ENCODE measurements around the gene TMEM184A.
A peak's percentile ranks its signal among the peaks of the same experiment; 100 is the strongest.

TMEM184A gene

GRCh38 chr7:1542841-1543747, 12.9 kb downstream of the TMEM184A start:
- no peak for DNase-seq (ENCODE audit: low spot score)
- no peaks in the 10 kb centered on the region for H3K9me3 ChIP-seq (replicated peaks in 1 of 2; ENCODE audit: control insufficient read depth in 2 of 2, insufficient read depth in 1 of 2, low read depth in 1 of 2, low read length in 2 of 2)
- H4K8ac ChIP-seq (ENCODE audit: low read depth, low read length) = no peak overlapping the region
- peaks cover 5 to 15% of the 10 kb centered on the region in 2 donors for H3K4me1 ChIP-seq (ENCODE audit: control insufficient read depth in 2 of 2, insufficient read depth in 1 of 2, low read depth in 1 of 2, low read length in 2 of 2)
- H2BK120ac ChIP-seq (ENCODE audit: low read depth, low read length) = no peak overlapping the region
- H3K27ac ChIP-seq (replicated peaks; ENCODE audit: low read length) = no peak overlapping the region
- no CpG with 5 or more reads among the region's 38 CpGs for WGBS, 2 donors (ENCODE audit: extremely low coverage in 2 of 2, insufficient read length in 2 of 2, insufficient replicate concordance in 1 of 2)
- no peak overlapping the region for H3K4ac ChIP-seq (ENCODE audit: low read length)
- no peak overlapping the region for H2BK12ac ChIP-seq (ENCODE audit: low read length)
- no peak overlapping the region for H2BK15ac ChIP-seq (ENCODE audit: low read length)
- no peak overlapping the region for H3K9ac ChIP-seq (ENCODE audit: low read depth, low read length, poor library complexity)
- H3K27me3 ChIP-seq (ENCODE audit: control insufficient read depth in 3 of 3, insufficient read depth in 3 of 3, low read depth in 1 of 3, low read length in 3 of 3) = peaks cover 0 to under 1% (median 0%) of the 10 kb centered on the region in 3 experiments
- H2AK5ac ChIP-seq (ENCODE audit: low read depth, low read length) = peak overlapping the region; percentile 56
- H3K23ac ChIP-seq (ENCODE audit: low read depth, low read length, poor library complexity) = no peak overlapping the region
- H3K18ac ChIP-seq (ENCODE audit: low read length) = peak overlapping the region; percentile 38
- no peak overlapping the region for H3K4me3 ChIP-seq (ENCODE audit: low read length in 2 of 2)
- H3K79me1 ChIP-seq (ENCODE audit: low read depth, low read length) = peaks cover 10% of the 10 kb centered on the region
- no peak overlapping the region for H4K91ac ChIP-seq (ENCODE audit: low read depth, low read length, poor library complexity)
- no peak overlapping the region for H3K14ac ChIP-seq (ENCODE audit: low read length)
- no peak overlapping the region for H2AFZ ChIP-seq (ENCODE audit: low read length)
- H2BK5ac ChIP-seq (ENCODE audit: low read length) = no peak overlapping the region
- H3K36me3 ChIP-seq (replicated peaks in 1 of 2; ENCODE audit: control insufficient read depth in 2 of 2, insufficient read depth in 2 of 2, low read length in 2 of 2) = peaks cover 0 to 6% of the 10 kb centered on the region in 2 donors
- no peak overlapping the region for H3K4me2 ChIP-seq (ENCODE audit: insufficient read depth, low read length, poor library complexity, severe bottlenecking)

GRCh38 chr7:1542329-1542728, 13.7 kb downstream of the TMEM184A start:
- H2BK12ac ChIP-seq (ENCODE audit: low read length) = no peak overlapping the region
- no peak overlapping the region for H3K14ac ChIP-seq (ENCODE audit: low read length)
- H4K8ac ChIP-seq (ENCODE audit: low read depth, low read length) = no peak overlapping the region
- no peak overlapping the region for H3K18ac ChIP-seq (ENCODE audit: low read length)
- H3K4me2 ChIP-seq (ENCODE audit: insufficient read depth, low read length, poor library complexity, severe bottlenecking) = no peak overlapping the region
- H2BK15ac ChIP-seq (ENCODE audit: low read length) = no peak overlapping the region
- no peak overlapping the region for H2BK120ac ChIP-seq (ENCODE audit: low read depth, low read length)
- peak overlapping the region; percentile 53 for H2BK5ac ChIP-seq (ENCODE audit: low read length)
- H4K91ac ChIP-seq (ENCODE audit: low read depth, low read length, poor library complexity) = no peak overlapping the region
- no peak overlapping the region for H2AFZ ChIP-seq (ENCODE audit: low read length)
- H3K9me3 ChIP-seq (replicated peaks in 1 of 2; ENCODE audit: control insufficient read depth in 2 of 2, insufficient read depth in 1 of 2, low read depth in 1 of 2, low read length in 2 of 2) = no peaks in the 10 kb centered on the region
- H3K27ac ChIP-seq (replicated peaks; ENCODE audit: low read length) = no peak overlapping the region
- no peak overlapping the region for H3K4ac ChIP-seq (ENCODE audit: low read length)
- no peak for DNase-seq (ENCODE audit: low spot score)
- H3K4me3 ChIP-seq (ENCODE audit: low read length in 2 of 2) = no peak overlapping the region
- H3K79me1 ChIP-seq (ENCODE audit: low read depth, low read length) = peaks cover 10% of the 10 kb centered on the region
- H3K23ac ChIP-seq (ENCODE audit: low read depth, low read length, poor library complexity) = no peak overlapping the region
- no peak overlapping the region for H3K9ac ChIP-seq (ENCODE audit: low read depth, low read length, poor library complexity)
- H2AK5ac ChIP-seq (ENCODE audit: low read depth, low read length) = no peak overlapping the region
- peaks cover 0 to 6% of the 10 kb centered on the region in 2 donors for H3K36me3 ChIP-seq (replicated peaks in 1 of 2; ENCODE audit: control insufficient read depth in 2 of 2, insufficient read depth in 2 of 2, low read length in 2 of 2)
- H3K27me3 ChIP-seq (ENCODE audit: control insufficient read depth in 3 of 3, insufficient read depth in 3 of 3, low read depth in 1 of 3, low read length in 3 of 3) = no peaks in the 10 kb centered on the region
- no CpG with 5 or more reads among the region's 21 CpGs for WGBS, 2 donors (ENCODE audit: extremely low coverage in 2 of 2, insufficient read length in 2 of 2, insufficient replicate concordance in 1 of 2)
- peaks cover 11 to 22% of the 10 kb centered on the region in 2 donors for H3K4me1 ChIP-seq (ENCODE audit: control insufficient read depth in 2 of 2, insufficient read depth in 1 of 2, low read depth in 1 of 2, low read length in 2 of 2)

GRCh38 chr7:1541431-1542162, 14.4 kb downstream of the TMEM184A start:
- no peak overlapping the region for H3K18ac ChIP-seq (ENCODE audit: low read length)
- H2BK120ac ChIP-seq (ENCODE audit: low read depth, low read length) = no peak overlapping the region
- H2AFZ ChIP-seq (ENCODE audit: low read length) = no peak overlapping the region
- H3K4ac ChIP-seq (ENCODE audit: low read length) = no peak overlapping the region
- no peak overlapping the region for H3K4me2 ChIP-seq (ENCODE audit: insufficient read depth, low read length, poor library complexity, severe bottlenecking)
- peak overlapping the region; percentile 89 for H3K23ac ChIP-seq (ENCODE audit: low read depth, low read length, poor library complexity)
- H2AK5ac ChIP-seq (ENCODE audit: low read depth, low read length) = peak overlapping the region; percentile 56
- peaks cover 12% of the 10 kb centered on the region for H3K79me1 ChIP-seq (ENCODE audit: low read depth, low read length)
- no peaks in the 10 kb centered on the region for H3K27me3 ChIP-seq (ENCODE audit: control insufficient read depth in 3 of 3, insufficient read depth in 3 of 3, low read depth in 1 of 3, low read length in 3 of 3)
- peak overlapping the region; percentile 4 for H3K9ac ChIP-seq (ENCODE audit: low read depth, low read length, poor library complexity)
- H4K91ac ChIP-seq (ENCODE audit: low read depth, low read length, poor library complexity) = no peak overlapping the region
- no peak overlapping the region for H4K8ac ChIP-seq (ENCODE audit: low read depth, low read length)
- H2BK5ac ChIP-seq (ENCODE audit: low read length) = no peak overlapping the region
- 100% methylated on average over 3 of the region's 33 CpGs; no CpG with 5 or more reads in 1 of the 2 donors for WGBS, 2 donors (ENCODE audit: extremely low coverage in 2 of 2, insufficient read length in 2 of 2, insufficient replicate concordance in 1 of 2)
- no peak overlapping the region for H3K27ac ChIP-seq (replicated peaks; ENCODE audit: low read length)
- DNase-seq (ENCODE audit: low spot score) = no peak
- peaks cover 16 to 29% of the 10 kb centered on the region in 2 donors for H3K4me1 ChIP-seq (ENCODE audit: control insufficient read depth in 2 of 2, insufficient read depth in 1 of 2, low read depth in 1 of 2, low read length in 2 of 2)
- H3K14ac ChIP-seq (ENCODE audit: low read length) = peak overlapping the region; percentile 38
- H3K4me3 ChIP-seq (ENCODE audit: low read length in 2 of 2) = no peak overlapping the region
- peak overlapping the region; percentile 58 for H2BK12ac ChIP-seq (ENCODE audit: low read length)
- peak overlapping the region; percentile 75 for H2BK15ac ChIP-seq (ENCODE audit: low read length)
- no peaks in the 10 kb centered on the region for H3K9me3 ChIP-seq (replicated peaks in 1 of 2; ENCODE audit: control insufficient read depth in 2 of 2, insufficient read depth in 1 of 2, low read depth in 1 of 2, low read length in 2 of 2)
- H3K36me3 ChIP-seq (replicated peaks in 1 of 2; ENCODE audit: control insufficient read depth in 2 of 2, insufficient read depth in 2 of 2, low read length in 2 of 2) = peaks cover 0 to 6% of the 10 kb centered on the region in 2 donors

- Histone ChIP-seq H3K14ac (ENCODE audit: low read length) (no peak overlapping the region), H2BK12ac (ENCODE audit: low read length) (peak overlapping the region; percentile 22), H4K8ac (ENCODE audit: low read depth, low read length) (no peak overlapping the region), H3K27me3 (ENCODE audit: control insufficient read depth in 3 of 3, insufficient read depth in 3 of 3, low read depth in 1 of 3, low read length in 3 of 3) (no peaks in the 10 kb centered on the region), H3K27ac (replicated peaks; ENCODE audit: low read length) (no peak overlapping the region), H2BK120ac (ENCODE audit: low read depth, low read length) (no peak overlapping the region), H2BK5ac (ENCODE audit: low read length) (no peak overlapping the region), H2AFZ (ENCODE audit: low read length) (no peak overlapping the region), H3K36me3 (replicated peaks in 1 of 2; ENCODE audit: control insufficient read depth in 2 of 2, insufficient read depth in 2 of 2, low read length in 2 of 2) (peaks cover 0 to 6% of the 10 kb centered on the region in 2 donors), H3K4me3 (ENCODE audit: low read length in 2 of 2) (no peak overlapping the region), H3K23ac (ENCODE audit: low read depth, low read length, poor library complexity) (peak overlapping the region; percentile 89), H2BK15ac (ENCODE audit: low read length) (peak overlapping the region; percentile 75), H3K79me1 (ENCODE audit: low read depth, low read length) (peaks cover 12% of the 10 kb centered on the region), H2AK5ac (ENCODE audit: low read depth, low read length) (peak overlapping the region; percentile 75), H3K4me2 (ENCODE audit: insufficient read depth, low read length, poor library complexity, severe bottlenecking) (no peak overlapping the region), H3K4me1 (ENCODE audit: control insufficient read depth in 2 of 2, insufficient read depth in 1 of 2, low read depth in 1 of 2, low read length in 2 of 2) (peaks cover 22 to 35% of the 10 kb centered on the region in 2 donors), H3K9me3 (replicated peaks in 1 of 2; ENCODE audit: control insufficient read depth in 2 of 2, insufficient read depth in 1 of 2, low read depth in 1 of 2, low read length in 2 of 2) (no peaks in the 10 kb centered on the region), H3K9ac (ENCODE audit: low read depth, low read length, poor library complexity) (no peak overlapping the region), H4K91ac (ENCODE audit: low read depth, low read length, poor library complexity) (no peak overlapping the region), H3K18ac (ENCODE audit: low read length) (no peak overlapping the region), H3K4ac (ENCODE audit: low read length) (no peak overlapping the region)
- no peak for DNase-seq (ENCODE audit: low spot score)
- no CpG with 5 or more reads among the region's 31 CpGs for WGBS, 2 donors (ENCODE audit: extremely low coverage in 2 of 2, insufficient read length in 2 of 2, insufficient replicate concordance in 1 of 2)
Measured at GRCh38 chr7:1540776-1541271, 15.2 kb downstream of the TMEM184A start.

All from neuronal stem cell (in vitro differentiated cells).